H9 (cell line): ENCODE data around the gene MDGA2. TPM values are rescaled to one million over a fixed set of nuclear protein-coding genes. Genes with fewer than 3 reads are reported as not detected.
"Not testable (repeated sequence)": the region's sequence is repeated elsewhere in the genome, so short reads cannot be mapped to it uniquely, and the experiment has no call there.

ENCODE experiments used
- DNase-seq: peaks from one replicate; pipeline ENCODE4 v3.0.0-alpha.2; 2017
- H2AFZ ChIP-seq: one replicate; pipeline ENCODE4 v1.6.1; 2013; ENCODE audit warnings: mild to moderate bottlenecking, low read length, control low read depth, moderate library complexity
- H2AK5ac ChIP-seq: 2 replicates; pipeline ENCODE4 v1.6.1; 2013; ENCODE audit warnings: low read length, control low read depth, mixed read lengths; ENCODE audit not compliant: insufficient read length
- H2BK120ac ChIP-seq: one replicate; pipeline ENCODE4 v1.6.1; 2013; ENCODE audit warnings: low read depth, mild to moderate bottlenecking, low read length, control low read depth, inconsistent platforms; ENCODE audit not compliant: poor library complexity, severe bottlenecking
- H2BK12ac ChIP-seq: 2 replicates; pipeline ENCODE4 v1.6.1; 2013; ENCODE audit warnings: low read length, control low read depth, mixed read lengths, low read depth; ENCODE audit not compliant: insufficient read length
- H2BK15ac ChIP-seq: 2 replicates; pipeline ENCODE4 v1.6.1; 2013; ENCODE audit warnings: low read depth, low read length, control low read depth
- H2BK20ac ChIP-seq: one replicate; pipeline ENCODE4 v1.6.1; 2013; ENCODE audit warnings: low read depth, mild to moderate bottlenecking, low read length, control low read depth, inconsistent platforms; ENCODE audit not compliant: poor library complexity, severe bottlenecking
- H2BK5ac ChIP-seq: 2 replicates; pipeline ENCODE4 v1.6.1; 2013; ENCODE audit warnings: low read length, control low read depth, mixed read lengths; ENCODE audit not compliant: insufficient read length
- H3K14ac ChIP-seq: 2 replicates; pipeline ENCODE4 v1.6.1; 2013; ENCODE audit warnings: low read length, control low read depth; ENCODE audit not compliant: insufficient read depth
- H3K18ac ChIP-seq: 2 replicates; pipeline ENCODE4 v1.6.1; 2013; ENCODE audit warnings: low read depth, mild to moderate bottlenecking, mixed read lengths, low read length, control low read depth; ENCODE audit not compliant: insufficient read length
- H3K23ac ChIP-seq: 2 replicates; pipeline ENCODE4 v1.6.1; 2013; ENCODE audit warnings: low read length, control low read depth, mixed read lengths, low read depth; ENCODE audit not compliant: insufficient read length
- H3K23me2 ChIP-seq: 2 replicates; pipeline ENCODE4 v1.6.1; 2013; ENCODE audit warnings: low read depth, mild to moderate bottlenecking, mixed read lengths, low read length, control low read depth; ENCODE audit not compliant: insufficient read length, poor library complexity, severe bottlenecking
- H3K27ac ChIP-seq: 2 replicates; pipeline ENCODE4 v1.5.1; 2013; ENCODE audit warnings: low read length, control low read depth, mixed read lengths, low read depth; ENCODE audit not compliant: insufficient read length
- H3K27me3 ChIP-seq: 2 replicates; pipeline ENCODE4 v1.6.1; 2013; ENCODE audit warnings: low read length, control low read depth, inconsistent platforms; ENCODE audit not compliant: insufficient read depth
- H3K4ac ChIP-seq: 2 replicates; pipeline ENCODE4 v1.6.1; 2013; ENCODE audit warnings: low read depth, mild to moderate bottlenecking, control low read depth, inconsistent platforms, low read length, moderate library complexity
- H3K4me1 ChIP-seq: 2 replicates; pipeline ENCODE4 v1.6.1; 2013; ENCODE audit warnings: low read length, control low read depth, inconsistent platforms; ENCODE audit not compliant: insufficient read depth
- H3K4me2 ChIP-seq: 2 replicates; pipeline ENCODE4 v1.6.1; 2013; ENCODE audit warnings: low read length, control low read depth, mixed read lengths; ENCODE audit not compliant: insufficient read length, insufficient read depth
- H3K56ac ChIP-seq: 2 replicates; pipeline ENCODE4 v1.6.1; 2013; ENCODE audit warnings: low read depth, mild to moderate bottlenecking, mixed read lengths, low read length, control low read depth; ENCODE audit not compliant: insufficient read length
- H3K79me1 ChIP-seq: 2 replicates; pipeline ENCODE4 v1.6.1; 2013; ENCODE audit warnings: low read depth, mild to moderate bottlenecking, moderate library complexity, low read length, control low read depth, inconsistent platforms; ENCODE audit not compliant: insufficient read depth, poor library complexity, severe bottlenecking
- H3K79me2 ChIP-seq: 2 replicates; pipeline ENCODE4 v1.6.1; 2013; ENCODE audit warnings: low read length, control low read depth, inconsistent platforms; ENCODE audit not compliant: insufficient read depth
- H3K9ac ChIP-seq: 2 replicates; pipeline ENCODE4 v1.6.1; 2013; ENCODE audit warnings: low read length, control low read depth, mixed read lengths; ENCODE audit not compliant: insufficient read length; ENCODE audit errors: extremely low read depth
- H3K9me3 ChIP-seq: one replicate; pipeline ENCODE4 v1.6.1; 2013; ENCODE audit warnings: low read depth, low read length, inconsistent platforms; ENCODE audit not compliant: control insufficient read depth
- H3T11ph ChIP-seq: one replicate; pipeline ENCODE4 v1.6.1; 2013; ENCODE audit warnings: mild to moderate bottlenecking, low read length, control low read depth, inconsistent platforms
- H4K20me1 ChIP-seq: one replicate; pipeline ENCODE4 v1.6.1; 2013; ENCODE audit not compliant: control insufficient read depth, insufficient read length, insufficient read depth
- H4K5ac ChIP-seq: 2 replicates; pipeline ENCODE4 v1.6.1; 2013; ENCODE audit warnings: low read depth, mild to moderate bottlenecking, mixed read lengths, low read length, control low read depth; ENCODE audit not compliant: insufficient read length
- H4K8ac ChIP-seq: replicated peaks from 2 replicates; pipeline ENCODE4 v1.6.1; 2013; ENCODE audit warnings: low read length, control low read depth, mixed read lengths, low read depth; ENCODE audit not compliant: insufficient read length
- H4K91ac ChIP-seq: 2 replicates; pipeline ENCODE4 v1.6.1; 2013; ENCODE audit warnings: low read depth, mild to moderate bottlenecking, moderate library complexity, mixed read lengths, low read length, control low read depth; ENCODE audit not compliant: insufficient read length
- H3K27ac Mint-ChIP-seq, 3 experiments: 2 replicates in 2 of 3; 3 replicates in 1 of 3; pipeline ENCODE4 v1.8.0; 2020 to 2021; ENCODE audit warnings: mixed read lengths in 3 of 3, mild to moderate bottlenecking in 1 of 3, moderate library complexity in 1 of 3
- H3K27me3 Mint-ChIP-seq: 2 replicates; pipeline ENCODE4 v1.8.0; 2021; ENCODE audit warnings: low read depth, mild to moderate bottlenecking, moderate library complexity, mixed read lengths
- H3K36me3 Mint-ChIP-seq, 3 experiments: 2 replicates in 2 of 3; 3 replicates in 1 of 3; pipeline ENCODE4 v1.8.0; 2020 to 2021; ENCODE audit warnings: low read depth in 3 of 3, mixed read lengths in 3 of 3; ENCODE audit not compliant: insufficient read depth in 1 of 3
- H3K4me1 Mint-ChIP-seq, 2 experiments: 2 replicates each; pipeline ENCODE4 v1.8.0; 2020; ENCODE audit warnings: mixed read lengths in 2 of 2
- H3K4me3 Mint-ChIP-seq, 2 experiments: 2 replicates in 1 of 2; 3 replicates in 1 of 2; pipeline ENCODE4 v1.8.0; 2020 to 2021; ENCODE audit warnings: mild to moderate bottlenecking in 2 of 2, mixed read lengths in 2 of 2, moderate library complexity in 1 of 2
- H3K9me3 Mint-ChIP-seq, 2 experiments: 2 replicates in 1 of 2; 3 replicates in 1 of 2; pipeline ENCODE4 v1.8.0; 2020; ENCODE audit warnings: mild to moderate bottlenecking in 2 of 2, mixed read lengths in 2 of 2, moderate library complexity in 1 of 2
- WGBS: extraction: QIAGEN DNeasy Blood & Tissue Kit; methylation state at CpG from one replicate; pipeline ENCODE4 v1.1.7; 2013; ENCODE audit warnings: missing lambda C conversion rate, low lambda C conversion rate, mixed read lengths; ENCODE audit not compliant: insufficient read length; ENCODE audit errors: extremely low coverage; 5-methylcytosine and 5-hydroxymethylcytosine counted together
- total RNA-seq: library from RNA; stranded (reverse); gene quantifications from 2 replicates; pipeline ENCODE4 v1.2.1, GENCODE V29; 2021
- TF ChIP-seq, protein P1 (sequence below): fragments of 200-600 bp; sonication (generic); conservative IDR thresholded peaks from 3 replicates; pipeline ENCODE4 v1.8.0; 2021; ENCODE audit warnings: antibody characterized with exemption, mild to moderate bottlenecking

The MDGA2 gene
- total RNA-seq, 1 experiment from 2014 or later, result 1.9 TPM

DNA sequence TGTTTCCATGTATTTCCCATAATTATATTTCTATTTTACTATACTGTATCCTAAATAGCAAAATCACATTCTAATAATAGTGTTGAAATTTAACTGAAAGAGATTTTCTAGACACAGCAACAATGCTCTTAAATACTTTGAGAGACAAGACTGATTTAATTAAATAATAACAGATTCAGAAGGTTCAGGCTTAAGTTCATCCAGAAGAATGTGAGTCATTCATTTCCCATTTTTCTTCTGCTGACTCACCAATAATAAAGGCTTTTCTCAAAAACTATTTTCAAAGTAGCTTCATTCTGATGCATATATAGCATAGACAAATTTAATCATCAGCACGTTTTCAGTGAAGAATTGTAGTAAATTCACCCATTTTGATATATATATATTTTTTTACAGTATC, 481.4 kb downstream of the MDGA2 start:
- no peak overlapping the region for H2BK5ac ChIP-seq
- H3K23ac ChIP-seq, result no peak overlapping the region
- H3K27ac Mint-ChIP-seq, result no peak overlapping the region

GRCh38 chr14:47192203-47192602, 483.2 kb downstream of the MDGA2 start:
- not testable (repeated sequence) for H3K4me1 ChIP-seq, H3K23ac ChIP-seq, H3K27me3 Mint-ChIP-seq, H2BK5ac ChIP-seq, H2BK12ac ChIP-seq, H3K4me2 ChIP-seq, H2AFZ ChIP-seq, H3K4me3 Mint-ChIP-seq, H4K5ac ChIP-seq, H3K79me1 ChIP-seq, H4K8ac ChIP-seq, H3K9me3 Mint-ChIP-seq, H2BK20ac ChIP-seq, H3K9ac ChIP-seq, H3K27ac Mint-ChIP-seq, H3K79me2 ChIP-seq, H4K91ac ChIP-seq, H3K27me3 ChIP-seq, H2BK120ac ChIP-seq, H3K4me1 Mint-ChIP-seq, H3K18ac ChIP-seq, H3K14ac ChIP-seq, H2AK5ac ChIP-seq, H3K36me3 Mint-ChIP-seq, H3T11ph ChIP-seq, DNase-seq, H3K23me2 ChIP-seq, H3K27ac ChIP-seq, H4K20me1 ChIP-seq, H3K4ac ChIP-seq, H3K56ac ChIP-seq, H3K9me3 ChIP-seq, H2BK15ac ChIP-seq
- no CpG with 5 or more reads among the region's 7 CpGs for WGBS

More for the DNA sequence above, 481.4 kb downstream of the MDGA2 start:
- Mint-ChIP-seq H3K36me3 (no peaks in the 10 kb centered on the region), H3K4me1 (peaks cover 0 to 6% of the 10 kb centered on the region in 2 experiments; a peak in 3 of 4 replicates), H3K9me3 (no peaks in the 10 kb centered on the region), H3K4me3 (no peak overlapping the region), H3K27me3 (no peaks in the 10 kb centered on the region)
- Histone ChIP-seq H3K4me1 (no peaks in the 10 kb centered on the region), H3K27me3 (no peaks in the 10 kb centered on the region), H3K9ac (no peak overlapping the region), H3K23me2 (no peaks in the 10 kb centered on the region), H3K56ac (no peak overlapping the region), H4K91ac (no peak overlapping the region), H2BK20ac (no peak overlapping the region), H3K4ac (no peak overlapping the region), H3K14ac (no peak overlapping the region), H2BK15ac (no peak overlapping the region), H3K9me3 (no peaks in the 10 kb centered on the region), H3T11ph (no peak overlapping the region), H4K20me1 (no peaks in the 10 kb centered on the region), H3K18ac (no peak overlapping the region), H3K79me1 (no peaks in the 10 kb centered on the region), H4K5ac (no peak overlapping the region), H2BK120ac (no peak overlapping the region), H3K79me2 (no peaks in the 10 kb centered on the region), H4K8ac (no peak overlapping the region), H3K4me2 (no peak overlapping the region), H3K27ac (no peak overlapping the region), H2AK5ac (no peak overlapping the region), H2BK12ac (no peak overlapping the region), H2AFZ (no peak overlapping the region)
- no CpG with 5 or more reads among the region's 1 CpG for WGBS
- TF ChIP-seq, protein P1, sequence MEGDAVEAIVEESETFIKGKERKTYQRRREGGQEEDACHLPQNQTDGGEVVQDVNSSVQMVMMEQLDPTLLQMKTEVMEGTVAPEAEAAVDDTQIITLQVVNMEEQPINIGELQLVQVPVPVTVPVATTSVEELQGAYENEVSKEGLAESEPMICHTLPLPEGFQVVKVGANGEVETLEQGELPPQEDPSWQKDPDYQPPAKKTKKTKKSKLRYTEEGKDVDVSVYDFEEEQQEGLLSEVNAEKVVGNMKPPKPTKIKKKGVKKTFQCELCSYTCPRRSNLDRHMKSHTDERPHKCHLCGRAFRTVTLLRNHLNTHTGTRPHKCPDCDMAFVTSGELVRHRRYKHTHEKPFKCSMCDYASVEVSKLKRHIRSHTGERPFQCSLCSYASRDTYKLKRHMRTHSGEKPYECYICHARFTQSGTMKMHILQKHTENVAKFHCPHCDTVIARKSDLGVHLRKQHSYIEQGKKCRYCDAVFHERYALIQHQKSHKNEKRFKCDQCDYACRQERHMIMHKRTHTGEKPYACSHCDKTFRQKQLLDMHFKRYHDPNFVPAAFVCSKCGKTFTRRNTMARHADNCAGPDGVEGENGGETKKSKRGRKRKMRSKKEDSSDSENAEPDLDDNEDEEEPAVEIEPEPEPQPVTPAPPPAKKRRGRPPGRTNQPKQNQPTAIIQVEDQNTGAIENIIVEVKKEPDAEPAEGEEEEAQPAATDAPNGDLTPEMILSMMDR, result no peak
- DNase-seq, result no peak
